Gastrocnemius medialis (tissue), 4 donors: ENCODE data around the gene GKN2. TPM values are rescaled to one million over a fixed set of nuclear protein-coding genes. Genes with fewer than 3 reads are reported as not detected.

Experiments
- ATAC-seq, 2 donors: fragments of 150-250 bp; one replicate each; pipeline ENCODE4 v1.9.1; 2016
- DNase-seq, 2 donors: peaks; one replicate each; pipeline ENCODE4 v3.0.0-alpha.2; 2019
- H3K27ac ChIP-seq, 4 donors: fragments of 200-600 bp; sonication (generic); 1 replicate in 1 of 4; 2 replicates in 3 of 4; pipeline ENCODE4 v1.5.1; 2016 to 2018; ENCODE audit warnings: mild to moderate bottlenecking in 2 of 4, moderate library complexity in 1 of 4
- H3K27me3 ChIP-seq, 3 donors: fragments of 200-600 bp; sonication (generic) in 2 of 3; 1 replicate in 1 of 3; 2 replicates in 2 of 3; pipeline versions ENCODE4 v1.5.1 to v1.6.0; 2016 to 2019; ENCODE audit warnings: mild to moderate bottlenecking in 1 of 3, moderate library complexity in 1 of 3
- H3K36me3 ChIP-seq, 2 donors: fragments of 200-600 bp; sonication (generic) in 1 of 2; one replicate each; pipeline ENCODE4 v1.5.1; 2017 to 2018
- H3K4me1 ChIP-seq, 2 donors: fragments of 200-600 bp; sonication (generic) in 1 of 2; one replicate each; pipeline ENCODE4 v1.5.1; 2016 to 2017; ENCODE audit warnings: mild to moderate bottlenecking in 2 of 2
- H3K4me3 ChIP-seq, 4 donors: fragments of 200-600 bp; sonication (generic) in 3 of 4; 1 replicate in 1 of 4; 2 replicates in 3 of 4; pipeline ENCODE4 v1.5.1; 2016 to 2019; ENCODE audit warnings: mild to moderate bottlenecking in 2 of 4
- H3K9me3 ChIP-seq, 3 donors: fragments of 200-600 bp; sonication (generic) in 2 of 3; 1 replicate in 1 of 3; 2 replicates in 2 of 3; pipeline ENCODE4 v1.5.1; 2016 to 2019
- CTCF ChIP-seq, 5 experiments: fragments of 450-650 bp in 3 of 5; fragments of 200-600 bp in 2 of 5; sonication (generic) in 2 of 5; IDR thresholded peaks in 4 of 5; conservative IDR thresholded peaks in 1 of 5; 1 replicate in 4 of 5; 2 replicates in 1 of 5; pipeline ENCODE4 v1.5.1; 2016 to 2019; ENCODE audit warnings: antibody characterized with exemption in 5 of 5, mild to moderate bottlenecking in 3 of 5, moderate library complexity in 3 of 5
- POLR2A ChIP-seq, 2 donors: fragments of 450-650 bp; IDR thresholded peaks; one replicate each; pipeline ENCODE4 v1.6.1; 2017; ENCODE audit warnings: antibody characterized with exemption in 2 of 2, mild to moderate bottlenecking in 2 of 2, moderate library complexity in 2 of 2
- in situ Hi-C, 4 donors: fragments of 200-750 bp; cut with MboI; loops; one replicate each; pipeline versions ENCODE4 v1.15.0 to v1.8.0; 2017; ENCODE audit warnings: low sequenced_read_pairs in 4 of 4
- intact Hi-C: fragments of 100-400 bp; cut with DNase I; formaldehyde crosslinking; loops from one replicate; pipeline ENCODE4 v1.15.1; 2023; ENCODE audit warnings: low total_unique reads
- total RNA-seq, 4 donors: library from RNA; depleted of rRNA; stranded (reverse); fragments of >200 nt; gene quantifications; one replicate each; pipeline versions ENCODE4 v1.1.0 to v1.2.3, GENCODE V29; 2016

The GKN2 gene
- total RNA-seq, 4 donors from 2014 or later: not detected

GRCh38 chr2:68907232-68907919, 45.3 kb downstream of the GKN2 start:
- no peak for ATAC-seq
- Histone ChIP-seq H3K36me3 (no peaks in the 10 kb centered on the region), H3K27ac (no peak overlapping the region), H3K9me3 (no peaks in the 10 kb centered on the region), H3K27me3 (no peaks in the 10 kb centered on the region), H3K4me1 (peaks cover 8 to 10% of the 10 kb centered on the region in 2 donors), H3K4me3 (no peak overlapping the region)
- intact Hi-C loops (loop anchor here (5.0 to 10.0 kb wide), 2 partner anchors 73 to 155 kb away; no protein-coding TSS in a partner anchor), in situ Hi-C loops (loop anchor here in 1 of 4 donors (25.0 kb wide), 2 partner anchors 170 to 420 kb away; partner anchors contain the start of gene ARHGAP25)
- no peak for DNase-seq
- no peak for TF ChIP-seq POLR2A (IDR thresholded peaks at IDR 0.05)
- no peak for TF ChIP-seq CTCF (IDR thresholded peaks at IDR 0.05 in 4 of 5, conservative IDR thresholded peaks at IDR 0.05 in 1 of 5)

GRCh38 chr2:68906716-68907115, 46.0 kb downstream of the GKN2 start:
- Histone ChIP-seq H3K27me3 (no peaks in the 10 kb centered on the region), H3K9me3 (no peaks in the 10 kb centered on the region), H3K4me1 (peaks cover 8 to 10% of the 10 kb centered on the region in 2 donors), H3K36me3 (no peaks in the 10 kb centered on the region), H3K27ac (no peak overlapping the region), H3K4me3 (no peak overlapping the region)
- intact Hi-C loops (loop anchor here (5.0 to 10.0 kb wide), 2 partner anchors 72 to 154 kb away; no protein-coding TSS in a partner anchor), in situ Hi-C loops (loop anchor here in 1 of 4 donors (25.0 kb wide), 2 partner anchors 169 to 419 kb away; partner anchors contain the start of gene ARHGAP25)
- no peak for TF ChIP-seq CTCF (IDR thresholded peaks at IDR 0.05 in 4 of 5, conservative IDR thresholded peaks at IDR 0.05 in 1 of 5)
- TF ChIP-seq POLR2A (IDR thresholded peaks at IDR 0.05): no peak
- DNase-seq (no peak), ATAC-seq (no peak)

- in situ Hi-C loops (loop anchor here in 1 of 4 donors (25.0 kb wide), 2 partner anchors 168 to 418 kb away; partner anchors contain the start of gene ARHGAP25), intact Hi-C loops (loop anchor here (5.0 to 10.0 kb wide), 2 partner anchors 70 to 153 kb away; no protein-coding TSS in a partner anchor)
- peaks cover 0 to 4% (median 0%) of the 10 kb centered on the region in 3 donors for H3K9me3 ChIP-seq
- no peak overlapping the region for H3K4me3 ChIP-seq
- DNase-seq (no peak), ATAC-seq (no peak)
- H3K27me3 ChIP-seq: no peaks in the 10 kb centered on the region
- H3K4me1 ChIP-seq: peaks cover 8 to 10% of the 10 kb centered on the region in 2 donors
- no peaks in the 10 kb centered on the region for H3K36me3 ChIP-seq
- TF ChIP-seq CTCF (IDR thresholded peaks at IDR 0.05 in 4 of 5, conservative IDR thresholded peaks at IDR 0.05 in 1 of 5): no peak
- no peak for TF ChIP-seq POLR2A (IDR thresholded peaks at IDR 0.05)
- H3K27ac ChIP-seq: no peak overlapping the region
These were observed 47.6 kb downstream of the GKN2 start for GRCh38 chr2:68905116-68905515.

- peaks cover 0 to 4% (median 0%) of the 10 kb centered on the region in 3 donors for H3K9me3 ChIP-seq
- TF ChIP-seq CTCF (IDR thresholded peaks at IDR 0.05 in 4 of 5, conservative IDR thresholded peaks at IDR 0.05 in 1 of 5) (no peak), POLR2A (IDR thresholded peaks at IDR 0.05) (no peak)
- no peak overlapping the region for H3K27ac ChIP-seq
- no peaks in the 10 kb centered on the region for H3K27me3 ChIP-seq
- no peaks in the 10 kb centered on the region for H3K36me3 ChIP-seq
- intact Hi-C loops: loop anchor here (10.0 kb wide), 1 partner anchor 67 kb away; no protein-coding TSS in a partner anchor
- in situ Hi-C loops: loop anchor here in 1 of 4 donors (25.0 kb wide), 2 partner anchors 164 to 414 kb away; partner anchors contain the start of gene ARHGAP25
- H3K4me1 ChIP-seq: no peaks in the 10 kb centered on the region
- ATAC-seq (no peak), DNase-seq (no peak)
- H3K4me3 ChIP-seq: no peak overlapping the region
These were observed 51.1 kb downstream of the GKN2 start for GRCh38 chr2:68901561-68901960.
